Measurements from ENCODE around the gene TMEM38A. TPM values are rescaled to one million over a fixed set of nuclear protein-coding genes. Genes with fewer than 3 reads are reported as not detected.

TMEM38A gene
- total and polyA plus RNA-seq, 9 of the 15 experiments (the other 6 are each of a cell fraction or from before 2014, with no cell fraction given): 0.35 to 2.1 (median 1.2) TPM

- TF ChIP-seq COPS2 (conservative IDR thresholded peaks at IDR 0.05) (no peak), ETS2 (tag; IDR thresholded peaks at IDR 0.05; ENCODE audit: borderline replicate concordance, poor library complexity, severe bottlenecking) (no peak), TCFL5 (CRISPR knock-in tag; conservative IDR thresholded peaks at IDR 0.05) (no peak), GATA2 (CRISPR knock-in tag; IDR thresholded peaks at IDR 0.05) (no peak), PKNOX1 (IDR thresholded peaks at IDR 0.05) (peak; percentile 86), SMAD4 (CRISPR knock-in tag; conservative IDR thresholded peaks at IDR 0.05) (no peak), SIX5 (IDR thresholded peaks at IDR 0.05; ENCODE audit: borderline replicate concordance in 1 of 2, insufficient read depth in 1 of 2, low read depth in 1 of 2, low read length in 2 of 2) (no peak), TOE1 (IDR thresholded peaks at IDR 0.05; ENCODE audit: borderline replicate concordance) (no peak; the same call in 1 of the 2 replicates), TOE1 (CRISPR knock-in tag; IDR thresholded peaks at IDR 0.05; ENCODE audit: borderline replicate concordance, low read depth) (peak; percentile 78; the same call in 1 of the 2 replicates), MTF1 (CRISPR knock-in tag; IDR thresholded peaks at IDR 0.05; ENCODE audit: borderline replicate concordance) (no peak), CHAMP1 (IDR thresholded peaks at IDR 0.05) (no peak), HDAC6 (IDR thresholded peaks at IDR 0.05; ENCODE audit: low read depth, low read length) (no peak), SMARCC2 (IDR thresholded peaks at IDR 0.05; ENCODE audit: low read depth) (no peak), TRIM28 (IDR thresholded peaks at IDR 0.05) (no peak), TSC22D4 (tag; IDR thresholded peaks at IDR 0.05) (no peak), ZNF175 (CRISPR knock-in tag; IDR thresholded peaks at IDR 0.05; ENCODE audit: low read depth) (no peak), ELF1 (tag; IDR thresholded peaks at IDR 0.05) (peak; percentile 94), ATF7 (IDR thresholded peaks at IDR 0.05) (peak; percentile 88), E2F1 (CRISPR knock-in tag; IDR thresholded peaks at IDR 0.05) (no peak), FOXJ2 (tag; IDR thresholded peaks at IDR 0.05) (no peak), MTA2 (IDR thresholded peaks at IDR 0.05; ENCODE audit: low read depth) (no peak), NONO (IDR thresholded peaks at IDR 0.05; ENCODE audit: low read depth in 2 of 2, low read length in 1 of 2) (no peak), EHMT2 (IDR thresholded peaks at IDR 0.05) (no peak), NRF1 (conservative IDR thresholded peaks at IDR 0.05 in 1 of 2, IDR thresholded peaks at IDR 0.05 in 1 of 2) (peak; percentile 97), ZNF384 (IDR thresholded peaks at IDR 0.05; ENCODE audit: low read depth, low read length) (no peak)
Measured at GRCh38 chr19:16659832-16660708, 869 bp upstream of the TMEM38A start, which contains the start of gene SMIM7 (continued).
